22Rv1 (cell line): Measurements from ENCODE around the gene HOXA9.

Source experiments
- ZFX ChIP-seq: fragments of 450-650 bp; IDR thresholded peaks from 2 replicates; pipeline ENCODE4 v1.6.1; 2017; ENCODE audit warnings: antibody characterized with exemption, borderline replicate concordance
- TF ChIP-seq, protein P1 (sequence below): fragments of 450-650 bp; IDR thresholded peaks from 2 replicates; pipeline ENCODE4 v1.5.1; 2017; ENCODE audit warnings: mild to moderate bottlenecking

DNA sequence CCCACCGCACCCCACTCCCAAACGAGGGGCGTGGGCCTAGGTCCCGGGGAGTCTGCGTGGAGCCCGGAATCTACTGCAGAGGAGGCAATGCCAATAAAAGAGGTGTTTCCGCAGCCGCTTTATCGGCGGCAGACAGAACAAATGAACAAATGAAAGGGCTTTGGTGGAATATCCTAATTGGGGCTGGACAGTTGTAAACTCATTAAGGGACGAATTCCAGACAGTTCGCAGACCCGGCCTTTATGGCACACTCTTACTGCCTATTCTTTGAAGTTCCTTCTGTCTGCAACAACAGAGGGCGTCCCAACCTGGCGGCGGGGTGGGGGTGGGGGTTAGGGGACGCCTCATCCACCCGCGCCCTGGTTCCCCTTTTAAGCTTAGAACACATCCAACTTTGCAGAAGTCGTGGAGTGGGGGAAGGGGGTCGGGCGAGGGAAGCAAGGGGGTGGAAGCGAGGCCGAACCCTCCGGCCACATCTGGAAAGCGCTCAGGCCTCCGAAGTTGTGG is 4.1 kb downstream of the HOXA9 start:
- TF ChIP-seq, protein P1, sequence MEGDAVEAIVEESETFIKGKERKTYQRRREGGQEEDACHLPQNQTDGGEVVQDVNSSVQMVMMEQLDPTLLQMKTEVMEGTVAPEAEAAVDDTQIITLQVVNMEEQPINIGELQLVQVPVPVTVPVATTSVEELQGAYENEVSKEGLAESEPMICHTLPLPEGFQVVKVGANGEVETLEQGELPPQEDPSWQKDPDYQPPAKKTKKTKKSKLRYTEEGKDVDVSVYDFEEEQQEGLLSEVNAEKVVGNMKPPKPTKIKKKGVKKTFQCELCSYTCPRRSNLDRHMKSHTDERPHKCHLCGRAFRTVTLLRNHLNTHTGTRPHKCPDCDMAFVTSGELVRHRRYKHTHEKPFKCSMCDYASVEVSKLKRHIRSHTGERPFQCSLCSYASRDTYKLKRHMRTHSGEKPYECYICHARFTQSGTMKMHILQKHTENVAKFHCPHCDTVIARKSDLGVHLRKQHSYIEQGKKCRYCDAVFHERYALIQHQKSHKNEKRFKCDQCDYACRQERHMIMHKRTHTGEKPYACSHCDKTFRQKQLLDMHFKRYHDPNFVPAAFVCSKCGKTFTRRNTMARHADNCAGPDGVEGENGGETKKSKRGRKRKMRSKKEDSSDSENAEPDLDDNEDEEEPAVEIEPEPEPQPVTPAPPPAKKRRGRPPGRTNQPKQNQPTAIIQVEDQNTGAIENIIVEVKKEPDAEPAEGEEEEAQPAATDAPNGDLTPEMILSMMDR: peak; percentile 62
- TF ChIP-seq ZFX: no peak
